Neuronal stem cell (in vitro differentiated cells): ENCODE results near the gene PRSS53.

Experiments
- DNase-seq: peaks from one replicate; pipeline ENCODE4 v3.0.0-alpha.2; 2013; ENCODE audit warnings: low spot score
- H2AFZ ChIP-seq: one replicate; pipeline ENCODE4 v1.6.1; 2013; ENCODE audit warnings: mild to moderate bottlenecking, low read length, inconsistent platforms
- H2AK5ac ChIP-seq: 2 replicates; pipeline ENCODE4 v1.6.1; 2013; ENCODE audit warnings: low read depth, mild to moderate bottlenecking, inconsistent platforms, low read length, moderate library complexity, mixed read lengths
- H2BK120ac ChIP-seq: 2 replicates; pipeline ENCODE4 v1.6.1; 2013; ENCODE audit warnings: low read depth, mild to moderate bottlenecking, inconsistent platforms, low read length, moderate library complexity, mixed read lengths
- H2BK12ac ChIP-seq: one replicate; pipeline ENCODE4 v1.6.1; 2013; ENCODE audit warnings: low read length, inconsistent platforms
- H2BK15ac ChIP-seq: 2 replicates; pipeline ENCODE4 v1.6.1; 2013; ENCODE audit warnings: mild to moderate bottlenecking, low read length, inconsistent platforms, mixed read lengths
- H2BK5ac ChIP-seq: one replicate; pipeline ENCODE4 v1.6.1; 2013; ENCODE audit warnings: inconsistent platforms, mild to moderate bottlenecking, low read length, moderate library complexity
- H3K14ac ChIP-seq: one replicate; pipeline ENCODE4 v1.6.1; 2013; ENCODE audit warnings: low read length, inconsistent platforms
- H3K18ac ChIP-seq: 2 replicates; pipeline ENCODE4 v1.6.1; 2013; ENCODE audit warnings: low read length, inconsistent platforms
- H3K23ac ChIP-seq: 2 replicates; pipeline ENCODE4 v1.6.1; 2013; ENCODE audit warnings: low read depth, mild to moderate bottlenecking, mixed read lengths, low read length, inconsistent platforms; ENCODE audit not compliant: poor library complexity
- H3K27ac ChIP-seq: replicated peaks from 3 replicates; pipeline ENCODE4 v1.5.1; 2013; ENCODE audit warnings: low read length, inconsistent platforms
- H3K27me3 ChIP-seq, 3 experiments: 2 replicates each; pipeline ENCODE4 v1.6.1; 2013; ENCODE audit warnings: low read length in 3 of 3, mild to moderate bottlenecking in 2 of 3, inconsistent platforms in 1 of 3, low read depth in 1 of 3, mixed read lengths in 1 of 3, moderate library complexity in 1 of 3; ENCODE audit not compliant: control insufficient read depth in 3 of 3, insufficient read depth in 3 of 3
- H3K36me3 ChIP-seq, 2 donors: replicated peaks in 1 of 2; 2 replicates each; pipeline ENCODE4 v1.6.1; 2013; ENCODE audit warnings: low read length in 2 of 2; ENCODE audit not compliant: control insufficient read depth in 2 of 2, insufficient read depth in 2 of 2
- H3K4ac ChIP-seq: 2 replicates; pipeline ENCODE4 v1.6.1; 2013; ENCODE audit warnings: inconsistent platforms, mild to moderate bottlenecking, low read length, moderate library complexity
- H3K4me1 ChIP-seq, 2 donors: 1 replicate in 1 of 2; 2 replicates in 1 of 2; pipeline ENCODE4 v1.6.1; 2013; ENCODE audit warnings: low read length in 2 of 2, low read depth in 1 of 2; ENCODE audit not compliant: control insufficient read depth in 2 of 2, insufficient read depth in 1 of 2
- H3K4me2 ChIP-seq: one replicate; pipeline ENCODE4 v1.6.1; 2013; ENCODE audit warnings: mild to moderate bottlenecking, low read length, inconsistent platforms; ENCODE audit not compliant: insufficient read depth, poor library complexity, severe bottlenecking
- H3K4me3 ChIP-seq, 2 donors: 2 replicates each; pipeline ENCODE4 v1.5.1; 2013; ENCODE audit warnings: low read length in 2 of 2, mild to moderate bottlenecking in 2 of 2, inconsistent platforms in 1 of 2, moderate library complexity in 1 of 2
- H3K79me1 ChIP-seq: one replicate; pipeline ENCODE4 v1.6.1; 2013; ENCODE audit warnings: low read depth, mild to moderate bottlenecking, inconsistent platforms, low read length, moderate library complexity
- H3K9ac ChIP-seq: one replicate; pipeline ENCODE4 v1.6.1; 2013; ENCODE audit warnings: mild to moderate bottlenecking, low read depth, low read length, inconsistent platforms; ENCODE audit not compliant: poor library complexity
- H3K9me3 ChIP-seq, 2 donors: replicated peaks in 1 of 2; 2 replicates each; pipeline versions ENCODE3 to v1.6.1; 2013; ENCODE audit warnings: low read length in 2 of 2, mild to moderate bottlenecking in 2 of 2, inconsistent platforms in 1 of 2, low read depth in 1 of 2, mixed read lengths in 1 of 2, moderate library complexity in 1 of 2; ENCODE audit not compliant: control insufficient read depth in 2 of 2, insufficient read depth in 1 of 2
- H4K8ac ChIP-seq: one replicate; pipeline ENCODE4 v1.6.1; 2013; ENCODE audit warnings: low read depth, mild to moderate bottlenecking, inconsistent platforms, low read length, moderate library complexity
- H4K91ac ChIP-seq: one replicate; pipeline ENCODE4 v1.6.1; 2013; ENCODE audit warnings: low read length, low read depth, mild to moderate bottlenecking, inconsistent platforms; ENCODE audit not compliant: poor library complexity
- WGBS, 2 donors: extraction: QIAGEN DNeasy Blood & Tissue Kit; methylation state at CpG; one replicate each; pipeline ENCODE4 v1.1.7; 2013; ENCODE audit warnings: missing lambda C conversion rate in 2 of 2, mixed read lengths in 1 of 2; ENCODE audit not compliant: insufficient read length in 2 of 2, insufficient replicate concordance in 1 of 2; ENCODE audit errors: extremely low coverage in 2 of 2; 5-methylcytosine and 5-hydroxymethylcytosine counted together

The PRSS53 gene

GRCh38 chr16:31080035-31080629, 8.6 kb downstream of the PRSS53 start:
- no peak overlapping the region for H3K14ac ChIP-seq
- no peak overlapping the region for H4K8ac ChIP-seq
- H3K36me3 ChIP-seq, result peaks cover 69 to 95% of the 10 kb centered on the region in 2 donors
- H2AFZ ChIP-seq, result no peak overlapping the region
- H3K27ac ChIP-seq, result no peak overlapping the region
- H2AK5ac ChIP-seq, result no peak overlapping the region
- H3K9me3 ChIP-seq, result no peaks in the 10 kb centered on the region
- H3K4me3 ChIP-seq, result no peak overlapping the region
- H2BK5ac ChIP-seq, result no peak overlapping the region
- peak overlapping the region; percentile 21 for H3K9ac ChIP-seq
- no peak overlapping the region for H2BK15ac ChIP-seq
- H2BK12ac ChIP-seq, result no peak overlapping the region
- no peak overlapping the region for H2BK120ac ChIP-seq
- H4K91ac ChIP-seq, result no peak overlapping the region
- H3K79me1 ChIP-seq, result peaks cover 34% of the 10 kb centered on the region
- no peak overlapping the region for H3K4ac ChIP-seq
- WGBS, 2 donors, result no CpG with 5 or more reads among the region's 40 CpGs
- no peaks in the 10 kb centered on the region for H3K4me1 ChIP-seq
- no peak overlapping the region for H3K4me2 ChIP-seq
- no peak overlapping the region for H3K18ac ChIP-seq
- H3K27me3 ChIP-seq, result no peaks in the 10 kb centered on the region
- H3K23ac ChIP-seq, result no peak overlapping the region
- DNase-seq, result no peak

- no peak overlapping the region for H2AK5ac ChIP-seq
- no peak overlapping the region for H2BK5ac ChIP-seq
- no peaks in the 10 kb centered on the region for H3K27me3 ChIP-seq
- H3K36me3 ChIP-seq, result peaks cover 67 to 88% of the 10 kb centered on the region in 2 donors
- H3K4ac ChIP-seq, result no peak overlapping the region
- H3K4me2 ChIP-seq, result no peak overlapping the region
- peaks cover 34% of the 10 kb centered on the region for H3K79me1 ChIP-seq
- no peaks in the 10 kb centered on the region for H3K9me3 ChIP-seq
- no peak overlapping the region for H2AFZ ChIP-seq
- no peak overlapping the region for H3K14ac ChIP-seq
- H3K23ac ChIP-seq, result no peak overlapping the region
- DNase-seq, result no peak
- no CpG with 5 or more reads among the region's 13 CpGs for WGBS, 2 donors
- no peak overlapping the region for H3K9ac ChIP-seq
- H2BK12ac ChIP-seq, result no peak overlapping the region
- H2BK15ac ChIP-seq, result no peak overlapping the region
- no peak overlapping the region for H3K18ac ChIP-seq
- H3K27ac ChIP-seq, result no peak overlapping the region
- H4K8ac ChIP-seq, result no peak overlapping the region
- no peak overlapping the region for H4K91ac ChIP-seq
- H3K4me3 ChIP-seq, result no peak overlapping the region
- H2BK120ac ChIP-seq, result no peak overlapping the region
- peaks cover 0 to 3% of the 10 kb centered on the region in 2 donors for H3K4me1 ChIP-seq
Measured at GRCh38 chr16:31079342-31079944, 9.3 kb downstream of the PRSS53 start.

GRCh38 chr16:31078597-31079341, 10.0 kb downstream of the PRSS53 start:
- peaks cover 67 to 82% of the 10 kb centered on the region in 2 donors for H3K36me3 ChIP-seq
- H3K23ac ChIP-seq, result no peak overlapping the region
- no peak overlapping the region for H3K9ac ChIP-seq
- H2AFZ ChIP-seq, result no peak overlapping the region
- no peak overlapping the region for H2BK5ac ChIP-seq
- H3K9me3 ChIP-seq, result no peaks in the 10 kb centered on the region
- H2AK5ac ChIP-seq, result no peak overlapping the region
- H3K27ac ChIP-seq, result no peak overlapping the region
- no peak overlapping the region for H2BK15ac ChIP-seq
- H3K79me1 ChIP-seq, result peaks cover 34% of the 10 kb centered on the region
- no peak overlapping the region for H3K4ac ChIP-seq
- H3K4me3 ChIP-seq, result no peak overlapping the region
- H3K14ac ChIP-seq, result no peak overlapping the region
- H3K4me2 ChIP-seq, result no peak overlapping the region
- no CpG with 5 or more reads among the region's 15 CpGs for WGBS, 2 donors
- DNase-seq, result no peak
- no peak overlapping the region for H4K8ac ChIP-seq
- peaks cover 0 to 3% of the 10 kb centered on the region in 2 donors for H3K4me1 ChIP-seq
- H2BK12ac ChIP-seq, result no peak overlapping the region
- no peak overlapping the region for H3K18ac ChIP-seq
- no peak overlapping the region for H2BK120ac ChIP-seq
- H3K27me3 ChIP-seq, result no peaks in the 10 kb centered on the region
- no peak overlapping the region for H4K91ac ChIP-seq
